RWPE2 (cell line): Measurements from ENCODE around the gene CLSTN2.

ENCODE experiments used
- ATAC-seq: fragments of 200-7000 bp; cut with Tn5 transposase; 3 replicates; pipeline ENCODE4 v1.9.1; 2021; ENCODE audit warnings: low read depth
- DNase-seq: peaks from one replicate; pipeline ENCODE4 v3.0.0-alpha.2; 2020; ENCODE audit warnings: low spot score
- H3K27ac ChIP-seq: fragments of 450-650 bp; 2 replicates; pipeline ENCODE4 v1.5.1; 2017; ENCODE audit warnings: mild to moderate bottlenecking; ENCODE audit not compliant: poor library complexity, severe bottlenecking
- H3K27me3 ChIP-seq: fragments of 250-450 bp; sonication (Bioruptor Pico); 2 replicates; pipeline ENCODE4 v1.5.1; 2021; ENCODE audit warnings: mild to moderate bottlenecking, moderate library complexity; ENCODE audit not compliant: insufficient read depth, poor library complexity, severe bottlenecking
- H3K36me3 ChIP-seq: fragments of 250-450 bp; sonication (Bioruptor Pico); 2 replicates; pipeline ENCODE4 v1.5.1; 2020; ENCODE audit warnings: low read depth, mild to moderate bottlenecking, moderate library complexity
- H3K4me1 ChIP-seq: fragments of 250-450 bp; sonication (Bioruptor Pico); 2 replicates; pipeline ENCODE4 v1.5.1; 2021; ENCODE audit warnings: mild to moderate bottlenecking, moderate library complexity; ENCODE audit not compliant: insufficient read depth, poor library complexity, severe bottlenecking
- H3K4me3 ChIP-seq: fragments of 250-450 bp; sonication (Bioruptor Pico); 2 replicates; pipeline ENCODE4 v1.5.1; 2021; ENCODE audit warnings: mild to moderate bottlenecking, moderate library complexity; ENCODE audit not compliant: severe bottlenecking
- H3K9me3 ChIP-seq: fragments of 250-450 bp; sonication (Bioruptor Pico); 2 replicates; pipeline ENCODE4 v1.5.1; 2021; ENCODE audit warnings: mild to moderate bottlenecking, moderate library complexity; ENCODE audit not compliant: severe bottlenecking
- CTCF ChIP-seq: fragments of 450-650 bp; IDR thresholded peaks from one replicate; pipeline ENCODE4 v1.5.1; 2017; ENCODE audit warnings: mild to moderate bottlenecking, moderate library complexity; ENCODE audit not compliant: poor library complexity, severe bottlenecking

The CLSTN2 gene

GRCh38 chr3:140146668-140147067, 211.7 kb downstream of the CLSTN2 start:
- TF ChIP-seq CTCF: no peak
- no peaks in the 10 kb centered on the region for H3K9me3 ChIP-seq
- no peaks in the 10 kb centered on the region for H3K36me3 ChIP-seq
- ATAC-seq (no peak), DNase-seq (no peak)
- H3K4me1 ChIP-seq: no peaks in the 10 kb centered on the region
- H3K27ac ChIP-seq: no peak overlapping the region
- H3K4me3 ChIP-seq: no peak overlapping the region
- no peaks in the 10 kb centered on the region for H3K27me3 ChIP-seq

- Histone ChIP-seq H3K9me3 (no peaks in the 10 kb centered on the region), H3K27me3 (no peaks in the 10 kb centered on the region), H3K27ac (no peak overlapping the region), H3K4me3 (no peak overlapping the region), H3K36me3 (no peaks in the 10 kb centered on the region), H3K4me1 (no peaks in the 10 kb centered on the region)
- ATAC-seq (no peak), DNase-seq (no peak)
- no peak for TF ChIP-seq CTCF
Measured at GRCh38 chr3:140147965-140148490, 213.0 kb downstream of the CLSTN2 start.

- TF ChIP-seq CTCF: no peak
- no peak for DNase-seq
- H3K4me3 ChIP-seq: no peak overlapping the region
- no peak for ATAC-seq
- no peaks in the 10 kb centered on the region for H3K4me1 ChIP-seq
- no peaks in the 10 kb centered on the region for H3K36me3 ChIP-seq
- no peaks in the 10 kb centered on the region for H3K27me3 ChIP-seq
- no peak overlapping the region for H3K27ac ChIP-seq
- no peaks in the 10 kb centered on the region for H3K9me3 ChIP-seq
Measured at GRCh38 chr3:140148824-140149390, 213.9 kb downstream of the CLSTN2 start.

- Histone ChIP-seq H3K4me1 (no peaks in the 10 kb centered on the region), H3K27me3 (no peaks in the 10 kb centered on the region), H3K4me3 (no peak overlapping the region), H3K36me3 (no peaks in the 10 kb centered on the region), H3K9me3 (no peaks in the 10 kb centered on the region), H3K27ac (no peak overlapping the region)
- ATAC-seq (no peak), DNase-seq (no peak)
- TF ChIP-seq CTCF: no peak
Measured at GRCh38 chr3:140151321-140151720, 216.3 kb downstream of the CLSTN2 start.

GRCh38 chr3:140152851-140153639, 218.1 kb downstream of the CLSTN2 start:
- no peak overlapping the region for H3K4me3 ChIP-seq
- DNase-seq: no peak

More at GRCh38 chr3:140152851-140153639, 218.1 kb downstream of the CLSTN2 start:
- H3K4me1 ChIP-seq: no peaks in the 10 kb centered on the region
- H3K27me3 ChIP-seq: no peaks in the 10 kb centered on the region
- TF ChIP-seq CTCF: no peak
- no peak overlapping the region for H3K27ac ChIP-seq
- no peaks in the 10 kb centered on the region for H3K9me3 ChIP-seq
- H3K36me3 ChIP-seq: no peaks in the 10 kb centered on the region
- ATAC-seq: no peak
